Measurements from ENCODE around the gene MYZAP. TPM values are rescaled to one million over a fixed set of nuclear protein-coding genes. Genes with fewer than 3 reads are reported as not detected.

MYZAP gene
- total and polyA plus RNA-seq, 2 of the 13 experiments (the other 11 are each of a cell fraction or from before 2014, with no cell fraction given): not detected

DNA sequence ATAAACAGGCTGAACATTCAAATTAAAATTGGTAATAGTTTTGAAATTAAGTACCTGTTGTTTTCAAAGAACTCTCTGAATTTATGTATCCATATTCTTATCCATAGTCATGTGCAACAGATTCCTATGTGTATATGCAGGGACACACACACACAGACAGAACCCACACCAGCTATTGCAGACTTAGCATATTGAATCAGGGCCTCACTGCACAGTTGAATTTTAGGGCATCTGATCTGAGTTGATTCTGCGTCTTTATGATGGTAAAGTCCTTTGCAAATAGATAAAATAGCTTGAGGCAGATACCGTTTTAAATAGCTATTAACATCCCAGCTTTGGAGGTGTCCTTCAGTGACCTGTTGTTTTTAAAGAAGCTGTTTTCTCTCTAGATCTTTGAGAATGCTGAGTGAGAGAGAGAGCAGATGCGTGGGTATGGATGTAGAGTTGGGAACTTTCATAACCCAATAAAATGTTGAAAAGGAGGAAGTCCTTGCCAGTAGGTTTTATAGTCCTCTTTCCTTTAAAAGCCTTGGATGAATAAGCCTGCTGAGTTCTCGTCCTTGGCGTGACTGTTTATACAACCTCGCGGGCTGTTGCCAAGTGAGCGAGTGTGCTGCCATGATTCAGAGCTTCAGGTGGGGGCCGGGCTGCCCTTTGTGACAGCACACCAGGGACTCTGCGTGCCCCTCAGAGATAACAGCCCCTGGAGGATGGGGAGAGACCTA lies 18.3 kb downstream of the MYZAP start:
- peaks cover 1 to 23% of the 10 kb centered on the region in 2 experiments; a peak in 3 of 5 replicates for H3K27me3 ChIP-seq (ENCODE audit: control insufficient read depth in 1 of 2, insufficient read depth in 2 of 2, low read length in 2 of 2)
- H2AFZ ChIP-seq (ENCODE audit: low read length): no peak overlapping the region
- POLR2A ChIA-PET: no interaction called here
- no peak overlapping the region for H3K4me3 ChIP-seq (replicated peaks in 1 of 3; ENCODE audit: insufficient read depth in 1 of 3, low read depth in 2 of 3, low read length in 3 of 3)
- no peak for TF ChIP-seq NFYC (CRISPR knock-in tag; IDR thresholded peaks at IDR 0.05)
- peak; percentile 30; the same call in 1 of the 2 replicates for TF ChIP-seq FOSL2 (CRISPR knock-in tag; IDR thresholded peaks at IDR 0.05)
- no peaks in the 10 kb centered on the region for H3K9me3 ChIP-seq (ENCODE audit: low read length)
- no peaks in the 10 kb centered on the region for H3K79me2 ChIP-seq (ENCODE audit: insufficient read depth, low read length)
- H3K36me3 ChIP-seq (replicated peaks in 1 of 2; ENCODE audit: control insufficient read depth in 1 of 2, insufficient read depth in 2 of 2, low read length in 2 of 2): no peaks in the 10 kb centered on the region
- H3K9ac ChIP-seq (ENCODE audit: insufficient read depth, low read depth, low read length): no peak overlapping the region
- peaks cover 33% of the 10 kb centered on the region for H3K4me1 ChIP-seq (ENCODE audit: insufficient read depth, low read length)
- ATAC-seq (peak; percentile 29; the same call in 1 of the 3 replicates), FAIRE-seq (no peak), DNase-seq (ENCODE audit: low spot score) (no peak)
- in situ Hi-C loops (cut with HindIII; ENCODE audit: extremely low pct_ligation_motif_present, low pct_unique_long_range_greater_than_20kb): loop anchor here (5.0 kb wide), 1 partner anchor 48 kb away; no protein-coding TSS in a partner anchor
- H4K20me1 ChIP-seq (ENCODE audit: insufficient read depth, low read length): no peaks in the 10 kb centered on the region
- H3K27ac ChIP-seq (ENCODE audit: extremely low read length, insufficient read depth, low read length): no peak overlapping the region
- intact Hi-C loops (cut with micrococcal nuclease; ENCODE audit: unreplicated experiment): no loop called here
- 0 out of 2 replicates have a peak overlapping the region, but pooled peaks have one; percentile 9 for H3K4me2 ChIP-seq (ENCODE audit: low read depth, low read length)
- CTCF ChIA-PET (ENCODE audit: low intra/inter-chr PET ratio, low total read pairs): no interaction called here
- no TSS peak for BruUV-seq (replicated peaks)
- WGBS (ENCODE audit: low lambda C conversion rate): 17% methylated on average over 9 of the region's 10 CpGs

DNA sequence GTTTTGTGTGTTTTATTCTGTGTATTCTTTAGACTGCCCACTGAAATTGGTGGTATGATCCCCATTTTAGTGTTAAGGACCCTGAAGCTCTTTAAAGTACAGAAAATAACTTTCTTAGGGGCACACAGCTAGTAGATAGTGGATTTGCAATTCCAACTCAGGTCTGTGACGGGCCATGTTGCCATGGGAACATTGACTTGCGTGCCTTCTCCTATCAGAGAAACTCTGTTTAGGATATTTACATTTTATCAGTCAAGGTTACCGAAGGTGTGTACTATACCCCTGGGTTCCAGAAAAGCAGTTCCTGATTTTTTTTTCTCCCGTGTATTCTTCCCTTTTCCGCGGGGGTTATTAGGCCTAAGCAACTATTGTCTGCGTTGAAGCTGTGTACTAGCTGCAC lies 19.4 kb downstream of the MYZAP start:
- no TSS peak for BruUV-seq (replicated peaks)
- in situ Hi-C loops (cut with HindIII; ENCODE audit: extremely low pct_ligation_motif_present, low pct_unique_long_range_greater_than_20kb): loop anchor here (5.0 kb wide), 1 partner anchor 49 kb away; no protein-coding TSS in a partner anchor
- no peak for FAIRE-seq
- peak; percentile 18 for DNase-seq (ENCODE audit: low spot score)
- H3K9me3 ChIP-seq (ENCODE audit: low read length): no peaks in the 10 kb centered on the region
- H4K20me1 ChIP-seq (ENCODE audit: insufficient read depth, low read length): no peaks in the 10 kb centered on the region
- ATAC-seq: peak; percentile 70
- peaks cover 33% of the 10 kb centered on the region for H3K4me1 ChIP-seq (ENCODE audit: insufficient read depth, low read length)
- intact Hi-C loops (cut with micrococcal nuclease; ENCODE audit: unreplicated experiment): no loop called here
- no peaks in the 10 kb centered on the region for H3K36me3 ChIP-seq (replicated peaks in 1 of 2; ENCODE audit: control insufficient read depth in 1 of 2, insufficient read depth in 2 of 2, low read length in 2 of 2)
- WGBS (ENCODE audit: low lambda C conversion rate): 5% methylated on average over 7 of the region's 7 CpGs
- CTCF ChIA-PET (ENCODE audit: low intra/inter-chr PET ratio, low total read pairs): no interaction called here
- no peak overlapping the region for H3K4me3 ChIP-seq (replicated peaks in 1 of 3; ENCODE audit: insufficient read depth in 1 of 3, low read depth in 2 of 3, low read length in 3 of 3)
- POLR2A ChIA-PET: no interaction called here
- no peaks in the 10 kb centered on the region for H3K79me2 ChIP-seq (ENCODE audit: insufficient read depth, low read length)
- H3K9ac ChIP-seq (ENCODE audit: insufficient read depth, low read depth, low read length): no peak overlapping the region
- H2AFZ ChIP-seq (ENCODE audit: low read length): no peak overlapping the region
- H3K4me2 ChIP-seq (ENCODE audit: low read depth, low read length): peak overlapping the region; percentile 18; the same call in 1 of the 2 replicates
- no peak overlapping the region for H3K27ac ChIP-seq (ENCODE audit: extremely low read length, insufficient read depth, low read length)
- H3K27me3 ChIP-seq (ENCODE audit: control insufficient read depth in 1 of 2, insufficient read depth in 2 of 2, low read length in 2 of 2): peaks cover 1 to 19% of the 10 kb centered on the region in 2 experiments; a peak in 3 of 5 replicates
- TF ChIP-seq ZNF20 (CRISPR knock-in tag; IDR thresholded peaks at IDR 0.05) (no peak), RFX1 (IDR thresholded peaks at IDR 0.05) (peak; percentile 71), ZNF503 (CRISPR knock-in tag; IDR thresholded peaks at IDR 0.05) (no peak), REPIN1 (CRISPR knock-in tag; IDR thresholded peaks at IDR 0.05; ENCODE audit: borderline replicate concordance, low read depth) (no peak), PHF20 (CRISPR knock-in tag; IDR thresholded peaks at IDR 0.05) (no peak), ZMAT3 (CRISPR knock-in tag; conservative IDR thresholded peaks at IDR 0.05) (no peak)
- TF ChIP-seq, protein P1, sequence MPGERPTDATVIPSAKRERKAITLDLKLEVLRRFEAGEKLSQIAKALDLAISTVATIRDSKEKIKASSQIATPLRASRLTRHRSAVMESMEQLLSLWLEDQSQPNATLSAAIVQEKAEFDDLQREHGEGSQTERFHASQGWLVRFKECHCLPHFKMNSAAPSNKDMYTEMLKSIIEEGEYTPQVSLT (CRISPR knock-in tag; IDR thresholded peaks at IDR 0.05; ENCODE audit: borderline replicate concordance, low read depth): no peak
- TF ChIP-seq, protein P2, sequence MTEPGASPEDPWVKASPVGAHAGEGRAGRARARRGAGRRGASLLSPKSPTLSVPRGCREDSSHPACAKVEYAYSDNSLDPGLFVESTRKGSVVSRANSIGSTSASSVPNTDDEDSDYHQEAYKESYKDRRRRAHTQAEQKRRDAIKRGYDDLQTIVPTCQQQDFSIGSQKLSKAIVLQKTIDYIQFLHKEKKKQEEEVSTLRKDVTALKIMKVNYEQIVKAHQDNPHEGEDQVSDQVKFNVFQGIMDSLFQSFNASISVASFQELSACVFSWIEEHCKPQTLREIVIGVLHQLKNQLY (CRISPR knock-in tag; IDR thresholded peaks at IDR 0.05): no peak
- TF ChIP-seq, protein P3, sequence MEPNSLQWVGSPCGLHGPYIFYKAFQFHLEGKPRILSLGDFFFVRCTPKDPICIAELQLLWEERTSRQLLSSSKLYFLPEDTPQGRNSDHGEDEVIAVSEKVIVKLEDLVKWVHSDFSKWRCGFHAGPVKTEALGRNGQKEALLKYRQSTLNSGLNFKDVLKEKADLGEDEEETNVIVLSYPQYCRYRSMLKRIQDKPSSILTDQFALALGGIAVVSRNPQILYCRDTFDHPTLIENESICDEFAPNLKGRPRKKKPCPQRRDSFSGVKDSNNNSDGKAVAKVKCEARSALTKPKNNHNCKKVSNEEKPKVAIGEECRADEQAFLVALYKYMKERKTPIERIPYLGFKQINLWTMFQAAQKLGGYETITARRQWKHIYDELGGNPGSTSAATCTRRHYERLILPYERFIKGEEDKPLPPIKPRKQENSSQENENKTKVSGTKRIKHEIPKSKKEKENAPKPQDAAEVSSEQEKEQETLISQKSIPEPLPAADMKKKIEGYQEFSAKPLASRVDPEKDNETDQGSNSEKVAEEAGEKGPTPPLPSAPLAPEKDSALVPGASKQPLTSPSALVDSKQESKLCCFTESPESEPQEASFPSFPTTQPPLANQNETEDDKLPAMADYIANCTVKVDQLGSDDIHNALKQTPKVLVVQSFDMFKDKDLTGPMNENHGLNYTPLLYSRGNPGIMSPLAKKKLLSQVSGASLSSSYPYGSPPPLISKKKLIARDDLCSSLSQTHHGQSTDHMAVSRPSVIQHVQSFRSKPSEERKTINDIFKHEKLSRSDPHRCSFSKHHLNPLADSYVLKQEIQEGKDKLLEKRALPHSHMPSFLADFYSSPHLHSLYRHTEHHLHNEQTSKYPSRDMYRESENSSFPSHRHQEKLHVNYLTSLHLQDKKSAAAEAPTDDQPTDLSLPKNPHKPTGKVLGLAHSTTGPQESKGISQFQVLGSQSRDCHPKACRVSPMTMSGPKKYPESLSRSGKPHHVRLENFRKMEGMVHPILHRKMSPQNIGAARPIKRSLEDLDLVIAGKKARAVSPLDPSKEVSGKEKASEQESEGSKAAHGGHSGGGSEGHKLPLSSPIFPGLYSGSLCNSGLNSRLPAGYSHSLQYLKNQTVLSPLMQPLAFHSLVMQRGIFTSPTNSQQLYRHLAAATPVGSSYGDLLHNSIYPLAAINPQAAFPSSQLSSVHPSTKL (CRISPR knock-in tag; IDR thresholded peaks at IDR 0.05): peak; percentile 38; the same call in 1 of the 2 replicates
